Measurements from ENCODE around the gene SLC25A33.

DNA sequence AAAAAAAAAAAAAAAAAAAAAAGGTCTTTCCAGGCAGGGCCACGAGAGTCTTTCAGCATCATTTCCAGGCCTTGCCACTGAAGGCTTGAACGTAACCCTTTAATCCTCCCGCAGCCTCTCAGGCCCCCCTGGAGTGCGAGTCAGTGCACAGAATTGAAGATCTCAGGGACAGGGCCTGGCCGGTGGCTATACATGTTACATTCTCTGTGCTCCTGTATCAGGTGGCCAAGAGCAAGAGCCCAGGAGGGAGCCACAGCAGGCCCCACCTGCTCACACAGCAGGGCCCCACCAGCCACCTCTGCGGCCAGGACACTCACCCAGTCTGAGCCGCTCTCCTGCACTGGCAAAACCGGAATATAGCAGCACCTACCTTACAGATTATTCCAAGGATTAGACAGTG lies 34.1 kb upstream of the SLC25A33 start:
- TF ChIP-seq CTCF (IDR thresholded peaks at IDR 0.05), result no peak
- no peak for TF ChIP-seq POLR2AphosphoS5 (IDR thresholded peaks at IDR 0.05)
- TF ChIP-seq POLR2A (IDR thresholded peaks at IDR 0.05), result no peak
